GM12878 (cell line): ENCODE measurements around the gene CR2. TPM values are rescaled to one million over a fixed set of nuclear protein-coding genes. Genes with fewer than 3 reads are reported as not detected.

Experiments
- CREM ChIP-seq: IDR thresholded peaks from 2 replicates; pipeline ENCODE4 v1.6.1; 2014; ENCODE audit warnings: antibody characterized with exemption, low read depth
- IRF5 ChIP-seq: fragments of 450-650 bp; IDR thresholded peaks from 2 replicates; pipeline ENCODE4 v1.6.1; 2017; ENCODE audit warnings: borderline replicate concordance
- KDM1A ChIP-seq: fragments of 200-600 bp; sonication (generic); IDR thresholded peaks from 2 replicates; pipeline ENCODE4 v1.6.1; 2016; ENCODE audit warnings: borderline replicate concordance
- NR2C1 ChIP-seq: fragments of 450-650 bp; IDR thresholded peaks from 2 replicates; pipeline ENCODE4 v1.6.1; 2017; ENCODE audit warnings: antibody characterized with exemption, mild to moderate bottlenecking, moderate library complexity
- RAD21 ChIP-seq: IDR thresholded peaks from 2 replicates; pipeline ENCODE4 v1.6.1; 2011; ENCODE audit warnings: mild to moderate bottlenecking, low read depth, low read length, moderate library complexity; ENCODE audit not compliant: insufficient read depth
- RELB ChIP-seq: fragments of 450-650 bp; IDR thresholded peaks from 2 replicates; pipeline ENCODE4 v1.6.1; 2017; ENCODE audit warnings: low read depth, mild to moderate bottlenecking, moderate library complexity
- SMAD1 ChIP-seq: fragments of 450-650 bp; IDR thresholded peaks from 2 replicates; pipeline ENCODE4 v1.6.1; 2018; ENCODE audit warnings: mild to moderate bottlenecking, low read depth; ENCODE audit not compliant: partially characterized antibody
- SMC3 ChIP-seq: IDR thresholded peaks from 2 replicates; pipeline ENCODE4 v1.6.1; 2011; ENCODE audit warnings: low read length, improper control_type of control experiment, borderline replicate concordance
- TCF3 ChIP-seq: IDR thresholded peaks from 2 replicates; pipeline ENCODE4 v1.6.1; 2012; ENCODE audit warnings: low read depth, mild to moderate bottlenecking, low read length, borderline replicate concordance; ENCODE audit not compliant: insufficient read depth
- polyA plus RNA-seq, 11 experiments: library from polyadenylated mRNA; depleted of rRNA in 4 of 11; unstranded in 6 of 11; stranded (reverse) in 5 of 11; fragments of >200 nt; fragmentation: Nextera tagmentation in 4 of 11; fragmentation: Illumina TruSeq in 1 of 11; extraction: Ambion mirVana in 4 of 11; extraction: Trizol in 1 of 11; gene quantifications; 1 replicate in 1 of 11; 2 replicates in 10 of 11; pipeline versions ENCODE4 v1.2.1 to v1.2.3, GENCODE V29; 2011 to 2016; ENCODE audit warnings: inconsistent platforms in 2 of 11, missing spikeins in 2 of 11, low read depth in 1 of 11
- total RNA-seq, 4 experiments: library from RNA; depleted of rRNA in 3 of 4; stranded (reverse); fragments of >200 nt in 3 of 4; fragmentation: Illumina TruSeq in 1 of 4; extraction: Trizol in 1 of 4; gene quantifications; 2 replicates each; pipeline versions ENCODE4 v1.2.1 to v1.2.3, GENCODE V29; 2013 to 2021
- TF ChIP-seq, protein P1 (sequence below): IDR thresholded peaks from 2 replicates; pipeline ENCODE4 v1.6.1; 2012; ENCODE audit warnings: improper control_type of control experiment, low read depth, low read length; ENCODE audit not compliant: insufficient replicate concordance
- TF ChIP-seq, protein P2 (sequence below): fragments of 450-650 bp; IDR thresholded peaks from 2 replicates; pipeline ENCODE4 v1.6.1; 2017; ENCODE audit warnings: mild to moderate bottlenecking
- TF ChIP-seq, protein P3 (sequence below): IDR thresholded peaks from 2 replicates; pipeline ENCODE4 v1.6.1; 2012; ENCODE audit warnings: low read depth, low read length, improper control_type of control experiment
- TF ChIP-seq, protein P4 (sequence below): IDR thresholded peaks from 2 replicates; pipeline ENCODE4 v1.6.1; 2012; ENCODE audit warnings: low read depth, low read length, improper control_type of control experiment
- TF ChIP-seq, protein P5 (sequence below): fragments of 450-650 bp; conservative IDR thresholded peaks from 2 replicates; pipeline ENCODE4 v1.6.1; 2017; ENCODE audit warnings: mild to moderate bottlenecking, moderate library complexity

The CR2 gene
- total and polyA plus RNA-seq, 10 of the 15 experiments (the other 5 are each of a cell fraction or from before 2014, with no cell fraction given): 2.2 to 72.8 (median 50.6) TPM

DNA sequence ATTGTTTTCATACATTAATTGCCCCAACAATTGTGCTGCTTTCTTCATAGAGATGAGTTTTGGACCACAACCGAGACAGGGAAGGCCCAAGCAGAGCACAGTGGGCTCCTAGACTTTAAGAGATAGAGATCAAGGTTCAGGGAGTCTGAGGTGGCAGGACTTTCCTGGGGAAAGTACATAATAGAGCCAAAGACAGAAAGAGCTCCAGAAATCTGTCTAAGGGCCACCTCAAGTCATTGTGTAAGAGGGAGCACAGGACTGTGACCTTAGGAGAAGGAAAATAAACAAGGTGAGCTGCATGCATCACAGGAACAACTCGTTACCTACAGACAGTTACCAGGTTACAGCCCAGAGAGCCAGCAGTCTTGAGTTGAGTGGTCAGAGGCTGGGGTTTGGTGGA lies 41.3 kb upstream of the CR2 start (continued):
- TF ChIP-seq, protein P1, sequence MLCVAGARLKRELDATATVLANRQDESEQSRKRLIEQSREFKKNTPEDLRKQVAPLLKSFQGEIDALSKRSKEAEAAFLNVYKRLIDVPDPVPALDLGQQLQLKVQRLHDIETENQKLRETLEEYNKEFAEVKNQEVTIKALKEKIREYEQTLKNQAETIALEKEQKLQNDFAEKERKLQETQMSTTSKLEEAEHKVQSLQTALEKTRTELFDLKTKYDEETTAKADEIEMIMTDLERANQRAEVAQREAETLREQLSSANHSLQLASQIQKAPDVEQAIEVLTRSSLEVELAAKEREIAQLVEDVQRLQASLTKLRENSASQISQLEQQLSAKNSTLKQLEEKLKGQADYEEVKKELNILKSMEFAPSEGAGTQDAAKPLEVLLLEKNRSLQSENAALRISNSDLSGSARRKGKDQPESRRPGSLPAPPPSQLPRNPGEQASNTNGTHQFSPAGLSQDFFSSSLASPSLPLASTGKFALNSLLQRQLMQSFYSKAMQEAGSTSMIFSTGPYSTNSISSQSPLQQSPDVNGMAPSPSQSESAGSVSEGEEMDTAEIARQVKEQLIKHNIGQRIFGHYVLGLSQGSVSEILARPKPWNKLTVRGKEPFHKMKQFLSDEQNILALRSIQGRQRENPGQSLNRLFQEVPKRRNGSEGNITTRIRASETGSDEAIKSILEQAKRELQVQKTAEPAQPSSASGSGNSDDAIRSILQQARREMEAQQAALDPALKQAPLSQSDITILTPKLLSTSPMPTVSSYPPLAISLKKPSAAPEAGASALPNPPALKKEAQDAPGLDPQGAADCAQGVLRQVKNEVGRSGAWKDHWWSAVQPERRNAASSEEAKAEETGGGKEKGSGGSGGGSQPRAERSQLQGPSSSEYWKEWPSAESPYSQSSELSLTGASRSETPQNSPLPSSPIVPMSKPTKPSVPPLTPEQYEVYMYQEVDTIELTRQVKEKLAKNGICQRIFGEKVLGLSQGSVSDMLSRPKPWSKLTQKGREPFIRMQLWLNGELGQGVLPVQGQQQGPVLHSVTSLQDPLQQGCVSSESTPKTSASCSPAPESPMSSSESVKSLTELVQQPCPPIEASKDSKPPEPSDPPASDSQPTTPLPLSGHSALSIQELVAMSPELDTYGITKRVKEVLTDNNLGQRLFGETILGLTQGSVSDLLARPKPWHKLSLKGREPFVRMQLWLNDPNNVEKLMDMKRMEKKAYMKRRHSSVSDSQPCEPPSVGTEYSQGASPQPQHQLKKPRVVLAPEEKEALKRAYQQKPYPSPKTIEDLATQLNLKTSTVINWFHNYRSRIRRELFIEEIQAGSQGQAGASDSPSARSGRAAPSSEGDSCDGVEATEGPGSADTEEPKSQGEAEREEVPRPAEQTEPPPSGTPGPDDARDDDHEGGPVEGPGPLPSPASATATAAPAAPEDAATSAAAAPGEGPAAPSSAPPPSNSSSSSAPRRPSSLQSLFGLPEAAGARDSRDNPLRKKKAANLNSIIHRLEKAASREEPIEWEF: no peak
- TF ChIP-seq SMC3 (peak; percentile 15; the same call in 1 of the 2 replicates), RELB (no peak), RAD21 (0 out of 2 replicates have a peak, but pooled peaks have one; percentile 4), SMAD1 (no peak), NR2C1 (no peak), IRF5 (no peak), CREM (peak; percentile 22; the same call in 1 of the 2 replicates), KDM1A (no peak), TCF3 (no peak)
- TF ChIP-seq, protein P2, sequence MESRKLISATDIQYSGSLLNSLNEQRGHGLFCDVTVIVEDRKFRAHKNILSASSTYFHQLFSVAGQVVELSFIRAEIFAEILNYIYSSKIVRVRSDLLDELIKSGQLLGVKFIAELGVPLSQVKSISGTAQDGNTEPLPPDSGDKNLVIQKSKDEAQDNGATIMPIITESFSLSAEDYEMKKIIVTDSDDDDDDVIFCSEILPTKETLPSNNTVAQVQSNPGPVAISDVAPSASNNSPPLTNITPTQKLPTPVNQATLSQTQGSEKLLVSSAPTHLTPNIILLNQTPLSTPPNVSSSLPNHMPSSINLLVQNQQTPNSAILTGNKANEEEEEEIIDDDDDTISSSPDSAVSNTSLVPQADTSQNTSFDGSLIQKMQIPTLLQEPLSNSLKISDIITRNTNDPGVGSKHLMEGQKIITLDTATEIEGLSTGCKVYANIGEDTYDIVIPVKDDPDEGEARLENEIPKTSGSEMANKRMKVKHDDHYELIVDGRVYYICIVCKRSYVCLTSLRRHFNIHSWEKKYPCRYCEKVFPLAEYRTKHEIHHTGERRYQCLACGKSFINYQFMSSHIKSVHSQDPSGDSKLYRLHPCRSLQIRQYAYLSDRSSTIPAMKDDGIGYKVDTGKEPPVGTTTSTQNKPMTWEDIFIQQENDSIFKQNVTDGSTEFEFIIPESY: no peak
- TF ChIP-seq, protein P3, sequence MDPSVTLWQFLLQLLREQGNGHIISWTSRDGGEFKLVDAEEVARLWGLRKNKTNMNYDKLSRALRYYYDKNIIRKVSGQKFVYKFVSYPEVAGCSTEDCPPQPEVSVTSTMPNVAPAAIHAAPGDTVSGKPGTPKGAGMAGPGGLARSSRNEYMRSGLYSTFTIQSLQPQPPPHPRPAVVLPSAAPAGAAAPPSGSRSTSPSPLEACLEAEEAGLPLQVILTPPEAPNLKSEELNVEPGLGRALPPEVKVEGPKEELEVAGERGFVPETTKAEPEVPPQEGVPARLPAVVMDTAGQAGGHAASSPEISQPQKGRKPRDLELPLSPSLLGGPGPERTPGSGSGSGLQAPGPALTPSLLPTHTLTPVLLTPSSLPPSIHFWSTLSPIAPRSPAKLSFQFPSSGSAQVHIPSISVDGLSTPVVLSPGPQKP: no peak
- TF ChIP-seq, protein P4, sequence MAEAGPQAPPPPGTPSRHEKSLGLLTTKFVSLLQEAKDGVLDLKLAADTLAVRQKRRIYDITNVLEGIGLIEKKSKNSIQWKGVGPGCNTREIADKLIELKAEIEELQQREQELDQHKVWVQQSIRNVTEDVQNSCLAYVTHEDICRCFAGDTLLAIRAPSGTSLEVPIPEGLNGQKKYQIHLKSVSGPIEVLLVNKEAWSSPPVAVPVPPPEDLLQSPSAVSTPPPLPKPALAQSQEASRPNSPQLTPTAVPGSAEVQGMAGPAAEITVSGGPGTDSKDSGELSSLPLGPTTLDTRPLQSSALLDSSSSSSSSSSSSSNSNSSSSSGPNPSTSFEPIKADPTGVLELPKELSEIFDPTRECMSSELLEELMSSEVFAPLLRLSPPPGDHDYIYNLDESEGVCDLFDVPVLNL: no peak
- TF ChIP-seq, protein P5, sequence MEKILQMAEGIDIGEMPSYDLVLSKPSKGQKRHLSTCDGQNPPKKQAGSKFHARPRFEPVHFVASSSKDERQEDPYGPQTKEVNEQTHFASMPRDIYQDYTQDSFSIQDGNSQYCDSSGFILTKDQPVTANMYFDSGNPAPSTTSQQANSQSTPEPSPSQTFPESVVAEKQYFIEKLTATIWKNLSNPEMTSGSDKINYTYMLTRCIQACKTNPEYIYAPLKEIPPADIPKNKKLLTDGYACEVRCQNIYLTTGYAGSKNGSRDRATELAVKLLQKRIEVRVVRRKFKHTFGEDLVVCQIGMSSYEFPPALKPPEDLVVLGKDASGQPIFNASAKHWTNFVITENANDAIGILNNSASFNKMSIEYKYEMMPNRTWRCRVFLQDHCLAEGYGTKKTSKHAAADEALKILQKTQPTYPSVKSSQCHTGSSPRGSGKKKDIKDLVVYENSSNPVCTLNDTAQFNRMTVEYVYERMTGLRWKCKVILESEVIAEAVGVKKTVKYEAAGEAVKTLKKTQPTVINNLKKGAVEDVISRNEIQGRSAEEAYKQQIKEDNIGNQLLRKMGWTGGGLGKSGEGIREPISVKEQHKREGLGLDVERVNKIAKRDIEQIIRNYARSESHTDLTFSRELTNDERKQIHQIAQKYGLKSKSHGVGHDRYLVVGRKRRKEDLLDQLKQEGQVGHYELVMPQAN: no peak
